ENCODE results near the gene FHIT. TPM values are rescaled to one million over a fixed set of nuclear protein-coding genes. Genes with fewer than 3 reads are reported as not detected.

FHIT gene
- total RNA-seq, 4 donors from 2014 or later: 8.8 to 35.6 (median 12.6) TPM

GRCh38 chr3:60949146-60949545 is 302.1 kb downstream of the FHIT start:
- DNase-seq (ENCODE audit: low spot score in 2 of 2): no peak
- Histone ChIP-seq H3K27me3 (no peaks in the 10 kb centered on the region), H3K4me1 (peaks cover 11% of the 10 kb centered on the region), H3K36me3 (no peaks in the 10 kb centered on the region), H3K9me3 (no peaks in the 10 kb centered on the region), H3K27ac (no peak overlapping the region), H3K4me3 (no peak overlapping the region)
- TF ChIP-seq EP300 (IDR thresholded peaks at IDR 0.05) (no peak), CTCF (IDR thresholded peaks at IDR 0.05) (no peak), POLR2A (IDR thresholded peaks at IDR 0.05) (no peak), POLR2AphosphoS5 (IDR thresholded peaks at IDR 0.05) (no peak)
- WGBS: 71% methylated on average over 3 of the region's 3 CpGs

GRCh38 chr3:60948488-60948887 is 302.8 kb downstream of the FHIT start:
- no peak for DNase-seq (ENCODE audit: low spot score in 2 of 2)
- no peaks in the 10 kb centered on the region for H3K9me3 ChIP-seq
- H3K36me3 ChIP-seq: no peaks in the 10 kb centered on the region
- no peak overlapping the region for H3K27ac ChIP-seq
- H3K27me3 ChIP-seq: no peaks in the 10 kb centered on the region
- peaks cover 4% of the 10 kb centered on the region for H3K4me1 ChIP-seq
- TF ChIP-seq POLR2A (IDR thresholded peaks at IDR 0.05): no peak
- no peak for TF ChIP-seq POLR2AphosphoS5 (IDR thresholded peaks at IDR 0.05)
- TF ChIP-seq CTCF (IDR thresholded peaks at IDR 0.05): no peak
- TF ChIP-seq EP300 (IDR thresholded peaks at IDR 0.05): no peak
- no peak overlapping the region for H3K4me3 ChIP-seq

GRCh38 chr3:60935709-60936108 is 315.5 kb downstream of the FHIT start:
- TF ChIP-seq CTCF (IDR thresholded peaks at IDR 0.05): no peak
- TF ChIP-seq POLR2A (IDR thresholded peaks at IDR 0.05): no peak
- TF ChIP-seq EP300 (IDR thresholded peaks at IDR 0.05): no peak
- no peak for TF ChIP-seq POLR2AphosphoS5 (IDR thresholded peaks at IDR 0.05)
- 83% methylated on average over 3 of the region's 3 CpGs for WGBS
- Histone ChIP-seq H3K27ac (no peak overlapping the region), H3K27me3 (no peaks in the 10 kb centered on the region), H3K4me1 (no peaks in the 10 kb centered on the region), H3K36me3 (no peaks in the 10 kb centered on the region), H3K4me3 (no peak overlapping the region), H3K9me3 (no peaks in the 10 kb centered on the region)
- no peak for DNase-seq (ENCODE audit: low spot score in 2 of 2)

GRCh38 chr3:60933824-60934223 is 317.4 kb downstream of the FHIT start:
- H3K4me3 ChIP-seq: no peak overlapping the region
- no peaks in the 10 kb centered on the region for H3K9me3 ChIP-seq
- no peaks in the 10 kb centered on the region for H3K27me3 ChIP-seq
- TF ChIP-seq CTCF (IDR thresholded peaks at IDR 0.05) (no peak), POLR2AphosphoS5 (IDR thresholded peaks at IDR 0.05) (no peak), EP300 (IDR thresholded peaks at IDR 0.05) (no peak), POLR2A (IDR thresholded peaks at IDR 0.05) (no peak)
- H3K27ac ChIP-seq: no peak overlapping the region
- H3K4me1 ChIP-seq: no peaks in the 10 kb centered on the region
- DNase-seq (ENCODE audit: low spot score in 2 of 2): no peak
- 61% methylated on average over 2 of the region's 2 CpGs for WGBS
- no peaks in the 10 kb centered on the region for H3K36me3 ChIP-seq

- DNase-seq (ENCODE audit: low spot score in 2 of 2): no peak
- WGBS: 84% methylated on average over 1 of the region's 1 CpG
- Histone ChIP-seq H3K27me3 (no peaks in the 10 kb centered on the region), H3K9me3 (no peaks in the 10 kb centered on the region), H3K4me1 (no peaks in the 10 kb centered on the region), H3K36me3 (no peaks in the 10 kb centered on the region), H3K4me3 (no peak overlapping the region), H3K27ac (no peak overlapping the region)
- TF ChIP-seq POLR2AphosphoS5 (IDR thresholded peaks at IDR 0.05): no peak
- no peak for TF ChIP-seq EP300 (IDR thresholded peaks at IDR 0.05)
- TF ChIP-seq CTCF (IDR thresholded peaks at IDR 0.05): no peak
- no peak for TF ChIP-seq POLR2A (IDR thresholded peaks at IDR 0.05)
These were observed 318.6 kb downstream of the FHIT start for GRCh38 chr3:60932643-60933042.

Measured in suprapubic skin (tissue), 4 donors.